NOMO-1 treated with dmso at 0.1 percent for 144 hours (cell line): ENCODE data around the gene GGPS1.
"Not testable (repeated sequence)": the region's sequence is repeated elsewhere in the genome, so short reads cannot be mapped to it uniquely, and the experiment has no call there.

ENCODE experiments used
- DNase-seq: peaks from one replicate; lab custom pipeline; 2025; ENCODE audit not compliant: unreplicated experiment; lab: John Stamatoyannopoulos, UW

GGPS1 gene

GRCh38 chr1:235336903-235337302 lies 8.5 kb downstream of the GGPS1 start:
- DNase-seq: no peak

GRCh38 chr1:235339746-235340145 lies 11.4 kb downstream of the GGPS1 start:
- no peak for DNase-seq

- no peak for DNase-seq
Measured at GRCh38 chr1:235341334-235341733, 13.0 kb downstream of the GGPS1 start.

GRCh38 chr1:235342039-235342438 lies 13.7 kb downstream of the GGPS1 start:
- DNase-seq: no peak

- no peak for DNase-seq
Measured at GRCh38 chr1:235342471-235342870, 14.1 kb downstream of the GGPS1 start.

- no peak for DNase-seq
Measured at GRCh38 chr1:235343726-235344125, 15.4 kb downstream of the GGPS1 start.

- no peak for DNase-seq
Measured at GRCh38 chr1:235351441-235351840, 23.1 kb downstream of the GGPS1 start.

GRCh38 chr1:235351898-235352297 lies 23.5 kb downstream of the GGPS1 start:
- DNase-seq: no peak

- no peak for DNase-seq
Measured at GRCh38 chr1:235357485-235358373, 29.4 kb downstream of the GGPS1 start.

- DNase-seq: no peak
Measured at GRCh38 chr1:235358899-235359298, 30.5 kb downstream of the GGPS1 start.

- DNase-seq: not testable (repeated sequence)
Measured at GRCh38 chr1:235364189-235364588, 35.8 kb downstream of the GGPS1 start.

GRCh38 chr1:235366286-235366685 lies 37.9 kb downstream of the GGPS1 start:
- DNase-seq: no peak

GRCh38 chr1:235367000-235367908 lies 38.9 kb downstream of the GGPS1 start, which contains the start of gene TBCE:
Gene TBCE (plus strand): TSS chr1:235367427. CDS start chr1:235380050, 12,623 bp downstream.
- DNase-seq: peak; percentile 96

- no peak for DNase-seq
Measured at GRCh38 chr1:235368428-235368827, 40.1 kb downstream of the GGPS1 start.

- no peak for DNase-seq
Measured at GRCh38 chr1:235369802-235370201, 41.4 kb downstream of the GGPS1 start.

- no peak for DNase-seq
Measured at GRCh38 chr1:235375919-235376605, 47.7 kb downstream of the GGPS1 start.

GRCh38 chr1:235378134-235378735 lies 49.9 kb downstream of the GGPS1 start:
- not testable (repeated sequence) for DNase-seq

GRCh38 chr1:235381955-235382739 lies 53.8 kb downstream of the GGPS1 start:
- DNase-seq: not testable (repeated sequence)

- not testable (repeated sequence) for DNase-seq
Measured at GRCh38 chr1:235385633-235386032, 57.3 kb downstream of the GGPS1 start.

GRCh38 chr1:235391874-235392273 lies 63.5 kb downstream of the GGPS1 start:
- no peak for DNase-seq
